GM18861 (cell line): ENCODE measurements around the gene HYI.

Experiments
- ATAC-seq: cut with Tn5 transposase; IDR thresholded peaks from one replicate; pipeline ENCODE4 v1.9.1; 2021; ENCODE audit not compliant: unreplicated experiment

Gene HYI

GRCh38 chr1:43445606-43446387 lies 7.9 kb downstream of the HYI start:
- ATAC-seq = no peak

DNA sequence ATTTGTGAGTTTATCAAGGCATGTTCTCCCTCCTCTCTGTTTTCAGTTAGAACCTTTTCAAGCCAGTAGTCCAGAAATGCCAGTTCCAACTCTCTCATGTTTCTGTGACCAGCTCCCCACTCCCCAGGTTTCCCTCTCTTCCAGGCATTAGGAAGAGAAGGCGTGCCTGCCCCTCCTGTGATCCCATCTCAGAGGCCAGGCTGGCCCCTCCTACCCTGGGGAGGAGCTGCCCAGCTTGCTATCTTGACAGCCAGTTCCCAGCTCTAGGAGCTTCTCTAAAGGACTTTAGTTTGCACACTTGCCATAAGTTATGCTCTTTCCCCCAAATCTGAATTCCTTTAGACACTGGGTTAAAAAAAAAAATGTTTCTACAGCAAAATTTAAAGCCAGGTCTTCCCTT lies 8.9 kb downstream of the HYI start:
- no peak for ATAC-seq

DNA sequence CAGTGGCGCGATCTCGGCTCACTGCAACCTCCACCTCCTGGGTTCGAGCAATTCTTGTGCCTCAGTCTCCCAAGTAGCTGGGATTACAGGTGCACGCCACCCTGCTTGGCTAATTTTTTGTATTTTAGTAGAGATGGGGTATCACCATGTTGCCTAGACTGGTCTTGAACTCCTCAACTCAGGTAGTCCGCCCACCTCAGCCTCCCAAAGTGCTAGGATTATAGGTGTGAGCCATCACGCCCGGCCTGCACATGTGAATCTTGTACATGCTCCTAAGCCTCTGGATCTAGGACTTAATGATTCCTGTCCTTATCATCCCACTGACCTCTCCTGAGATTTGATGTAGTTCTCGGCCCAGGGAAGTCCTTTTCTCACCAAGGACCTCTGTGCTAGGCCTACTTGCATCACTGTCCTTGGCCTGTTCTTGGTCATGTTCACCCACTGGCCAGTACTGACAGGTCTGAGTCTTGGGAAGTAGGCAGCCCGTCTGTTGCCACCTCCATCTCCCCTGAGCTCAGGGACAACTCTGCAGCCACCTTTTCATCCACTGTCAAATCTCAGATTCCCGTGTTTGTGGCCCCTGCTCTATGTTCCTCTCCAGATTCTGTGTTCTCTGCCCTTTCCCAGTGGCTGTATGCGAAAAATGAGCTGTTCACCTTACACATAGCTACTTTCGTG lies 9.4 kb downstream of the HYI start:
- ATAC-seq = no peak

GRCh38 chr1:43443197-43443946 lies 10.4 kb downstream of the HYI start:
- ATAC-seq = no peak

DNA sequence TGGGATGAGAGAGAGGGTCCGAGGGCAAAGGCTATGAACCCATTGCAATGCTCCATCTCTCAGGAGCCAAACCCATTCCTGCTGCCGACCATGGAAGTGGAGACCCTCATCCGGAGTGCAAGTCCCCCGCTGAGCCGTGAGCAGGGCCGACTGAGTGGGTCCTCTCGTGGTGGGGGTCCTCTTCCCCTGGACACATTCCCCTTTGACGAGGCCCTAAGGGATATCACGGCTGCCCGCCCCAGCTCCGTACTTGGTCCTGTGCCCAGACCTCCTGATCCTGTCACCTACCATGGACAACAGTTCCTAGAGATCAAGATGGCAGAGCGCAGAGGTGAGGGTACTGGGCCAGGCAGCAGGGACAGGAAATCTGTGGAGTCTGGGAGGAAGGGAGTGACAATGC lies 11.0 kb downstream of the HYI start:
- ATAC-seq = no peak

GRCh38 chr1:43441894-43442637 lies 11.7 kb downstream of the HYI start:
- no peak for ATAC-seq

- ATAC-seq = no peak
Observed at GRCh38 chr1:43441166-43441893, 12.4 kb downstream of the HYI start.

GRCh38 chr1:43440358-43440757 lies 13.4 kb downstream of the HYI start:
- no peak for ATAC-seq

DNA sequence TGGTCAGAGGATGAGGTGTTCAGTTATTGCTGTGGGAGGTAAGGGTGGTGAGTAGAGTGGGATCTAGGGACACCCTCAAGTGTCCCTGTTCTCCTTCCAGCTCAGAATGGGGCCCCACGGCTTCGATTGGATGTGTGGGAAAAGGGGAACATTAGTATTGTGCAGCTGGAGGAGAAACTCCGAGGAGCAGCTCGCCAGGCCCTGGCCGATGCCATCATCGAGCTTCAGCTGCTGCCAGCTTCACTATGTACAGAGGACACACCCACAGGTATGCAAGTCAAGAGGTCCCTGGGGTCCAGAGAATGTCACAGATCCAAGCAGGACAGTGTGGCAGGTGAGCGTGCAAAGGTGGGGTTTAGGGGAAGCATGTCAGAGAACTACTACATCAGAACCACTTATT lies 13.9 kb downstream of the HYI start:
- no peak for ATAC-seq

GRCh38 chr1:43438953-43439581 lies 14.7 kb downstream of the HYI start:
- ATAC-seq = no peak

GRCh38 chr1:43438576-43438952 lies 15.2 kb downstream of the HYI start:
- no peak for ATAC-seq

- ATAC-seq = no peak
Observed at GRCh38 chr1:43438006-43438405, 15.7 kb downstream of the HYI start.

- no peak for ATAC-seq
Observed at GRCh38 chr1:43437031-43437973, 16.4 kb downstream of the HYI start.

GRCh38 chr1:43436371-43436770 lies 17.4 kb downstream of the HYI start:
- no peak for ATAC-seq

- ATAC-seq = no peak
Observed at GRCh38 chr1:43435146-43436145, 18.3 kb downstream of the HYI start.

GRCh38 chr1:43434256-43434655 lies 19.5 kb downstream of the HYI start:
- ATAC-seq = no peak

- ATAC-seq = no peak
Observed at GRCh38 chr1:43432907-43433306, 20.8 kb downstream of the HYI start.
